ENCODE data around the gene CTBP2. TPM values are rescaled to one million over a fixed set of nuclear protein-coding genes. Genes with fewer than 3 reads are reported as not detected.

Gene CTBP2
- total RNA-seq, 1 donor from 2014 or later = 32.6 TPM

- FAIRE-seq = no peak
Observed at GRCh38 chr10:124963866-124964720, 196.3 kb downstream of the CTBP2 start.

GRCh38 chr10:124962421-124962820 lies 197.9 kb downstream of the CTBP2 start:
- no peak for DNase-seq (ENCODE audit: low spot score in 2 of 2)
- no peak for FAIRE-seq

More at GRCh38 chr10:124963866-124964720, 196.3 kb downstream of the CTBP2 start:
- no peak for DNase-seq (ENCODE audit: low spot score in 2 of 2)

- FAIRE-seq (no peak), DNase-seq (ENCODE audit: low spot score in 2 of 2) (no peak)
Observed at GRCh38 chr10:124961248-124961570, 199.2 kb downstream of the CTBP2 start.

- FAIRE-seq (no peak), DNase-seq (ENCODE audit: low spot score in 2 of 2) (no peak)
Observed at GRCh38 chr10:124959564-124959963, 200.8 kb downstream of the CTBP2 start.

- FAIRE-seq (no peak), DNase-seq (ENCODE audit: low spot score in 2 of 2) (no peak)
Observed at GRCh38 chr10:124957404-124957947, 202.9 kb downstream of the CTBP2 start.

- DNase-seq (ENCODE audit: low spot score in 2 of 2) = no peak
- no peak for FAIRE-seq
Observed at GRCh38 chr10:124956764-124957163, 203.6 kb downstream of the CTBP2 start.

GRCh38 chr10:124955868-124956267 lies 204.5 kb downstream of the CTBP2 start:
- FAIRE-seq = no peak
- no peak for DNase-seq (ENCODE audit: low spot score in 2 of 2)

- no peak for FAIRE-seq
- no peak for DNase-seq (ENCODE audit: low spot score in 2 of 2)
Observed at GRCh38 chr10:124955243-124955642, 205.1 kb downstream of the CTBP2 start.

GRCh38 chr10:124953421-124953820 lies 206.9 kb downstream of the CTBP2 start:
- DNase-seq (ENCODE audit: low spot score in 2 of 2) (no peak), FAIRE-seq (no peak)

- DNase-seq (ENCODE audit: low spot score in 2 of 2) (no peak), FAIRE-seq (no peak)
Observed at GRCh38 chr10:124952123-124952522, 208.2 kb downstream of the CTBP2 start.

GRCh38 chr10:124949543-124949942 lies 210.8 kb downstream of the CTBP2 start:
- no peak for FAIRE-seq
- DNase-seq (ENCODE audit: low spot score in 2 of 2) = no peak

GRCh38 chr10:124946945-124947344 lies 213.4 kb downstream of the CTBP2 start:
- FAIRE-seq = no peak
- DNase-seq (ENCODE audit: low spot score in 2 of 2) = no peak

- DNase-seq (ENCODE audit: low spot score in 2 of 2) (no peak), FAIRE-seq (no peak)
Observed at GRCh38 chr10:124944982-124945381, 215.4 kb downstream of the CTBP2 start.

- DNase-seq (ENCODE audit: low spot score in 2 of 2) (no peak), FAIRE-seq (no peak)
Observed at GRCh38 chr10:124943301-124944092, 216.9 kb downstream of the CTBP2 start.

GRCh38 chr10:124942317-124943169 lies 217.8 kb downstream of the CTBP2 start:
- no peak for DNase-seq (ENCODE audit: low spot score in 2 of 2)
- FAIRE-seq = no peak

GRCh38 chr10:124941823-124942222 lies 218.5 kb downstream of the CTBP2 start, which contains the start of gene ZRANB1:
TSS of gene ZRANB1 (plus strand) at chr10:124942123. CDS start at chr10:124942494, 371 bp downstream.
- no peak for DNase-seq (ENCODE audit: low spot score in 2 of 2)
- no peak for FAIRE-seq

GRCh38 chr10:124939290-124939689 lies 221.1 kb downstream of the CTBP2 start:
- FAIRE-seq = no peak
- DNase-seq (ENCODE audit: low spot score in 2 of 2) = no peak

- no peak for FAIRE-seq
- no peak for DNase-seq (ENCODE audit: low spot score in 2 of 2)
Observed at GRCh38 chr10:124936813-124937212, 223.6 kb downstream of the CTBP2 start.

- FAIRE-seq (no peak), DNase-seq (ENCODE audit: low spot score in 2 of 2) (no peak)
Observed at GRCh38 chr10:124935946-124936345, 224.4 kb downstream of the CTBP2 start.

Measured in frontal cortex (tissue), 4 donors.